GM21390 (cell line): ENCODE measurements around the gene MEGF9.

Experiments
- ATAC-seq: cut with Tn5 transposase; IDR thresholded peaks from one replicate; pipeline ENCODE4 v1.9.1; 2021; ENCODE audit not compliant: unreplicated experiment

Gene MEGF9

GRCh38 chr9:120733190-120733589 is 18.9 kb upstream of the MEGF9 start:
- ATAC-seq, result no peak

- ATAC-seq, result no peak
These were observed 16.6 kb upstream of the MEGF9 start for GRCh38 chr9:120730654-120731514.

DNA sequence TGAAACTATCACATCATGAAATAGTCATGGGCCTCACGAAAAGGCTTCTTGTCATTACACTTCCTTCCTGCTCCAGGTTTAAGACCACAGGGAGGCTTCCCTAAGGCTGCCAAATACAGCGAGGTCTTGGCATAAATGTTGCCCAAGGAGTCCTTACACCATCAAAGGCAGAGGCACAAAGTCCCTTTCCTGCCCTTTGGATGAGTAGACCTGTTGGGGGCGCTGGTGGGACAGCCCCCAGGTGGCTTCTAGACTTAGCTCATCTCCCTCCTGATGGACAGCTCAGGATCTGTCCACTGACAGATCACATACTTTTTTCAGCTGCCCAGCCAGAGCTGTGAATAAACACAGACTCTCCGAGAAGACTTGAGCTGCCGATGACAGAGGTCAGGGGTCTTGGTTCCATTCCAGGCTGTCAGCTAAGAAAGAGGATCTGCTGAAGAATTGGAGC is 15.5 kb upstream of the MEGF9 start:
- ATAC-seq, result no peak

GRCh38 chr9:120726484-120726883 is 12.2 kb upstream of the MEGF9 start:
- ATAC-seq, result no peak

DNA sequence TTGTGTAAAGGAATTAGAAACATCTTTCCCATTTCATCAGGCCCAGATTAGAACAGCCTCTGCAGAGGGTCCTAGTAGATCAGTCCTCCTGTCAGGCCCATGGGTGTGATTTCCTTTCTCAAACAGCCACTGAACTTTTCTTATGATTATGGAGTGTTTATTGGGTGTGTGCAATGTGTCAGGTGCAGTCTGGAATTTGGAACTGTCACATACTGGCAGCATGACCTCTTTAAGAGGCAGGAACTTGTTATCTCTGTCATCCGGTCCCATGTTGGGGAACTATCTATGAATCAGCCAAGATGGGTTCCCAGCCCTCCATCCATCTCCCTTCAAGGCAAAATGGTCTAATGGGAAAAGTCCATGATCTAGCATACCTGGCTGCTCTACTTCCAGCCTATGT is 11.6 kb upstream of the MEGF9 start:
- ATAC-seq, result no peak

- ATAC-seq, result no peak
These were observed 10.6 kb upstream of the MEGF9 start for GRCh38 chr9:120724757-120725400.

DNA sequence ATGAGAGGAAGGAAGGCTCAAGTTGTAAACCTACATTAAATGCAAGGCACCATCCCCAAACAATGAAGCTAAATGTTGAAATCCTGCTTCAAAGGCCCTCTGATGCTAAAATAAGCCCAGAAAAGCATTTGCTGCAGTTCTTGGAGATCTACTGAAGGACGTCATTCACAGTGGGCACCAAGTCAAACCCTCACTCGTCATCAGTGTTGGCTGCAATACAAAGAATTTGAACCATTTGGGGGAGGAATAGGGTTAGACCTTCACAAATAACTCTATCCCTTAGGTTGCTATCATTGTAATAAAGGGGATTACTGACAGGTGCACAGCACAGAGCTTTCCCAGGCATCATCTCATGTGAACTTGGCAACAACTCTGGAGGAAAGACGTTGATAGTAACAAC is 9.3 kb upstream of the MEGF9 start:
- no peak for ATAC-seq

DNA sequence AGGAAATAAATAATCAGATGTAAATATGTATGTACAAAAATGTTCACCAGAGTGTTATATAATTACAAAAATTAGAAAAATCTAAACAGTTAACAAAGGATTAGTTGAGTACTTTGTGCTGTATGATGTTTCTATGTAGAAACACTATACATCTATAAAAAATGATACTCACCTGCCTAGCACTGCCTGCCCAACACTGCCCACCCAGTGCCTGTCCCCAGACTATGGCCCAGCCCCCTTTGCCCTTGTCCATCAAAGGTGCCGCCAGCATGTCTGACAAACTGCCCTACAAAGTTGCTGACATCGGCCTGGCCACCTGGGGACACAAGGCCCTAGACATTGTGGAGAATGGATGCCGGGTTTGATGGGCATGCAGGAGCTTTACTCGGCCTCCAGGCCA is 6.1 kb upstream of the MEGF9 start:
- ATAC-seq, result no peak

DNA sequence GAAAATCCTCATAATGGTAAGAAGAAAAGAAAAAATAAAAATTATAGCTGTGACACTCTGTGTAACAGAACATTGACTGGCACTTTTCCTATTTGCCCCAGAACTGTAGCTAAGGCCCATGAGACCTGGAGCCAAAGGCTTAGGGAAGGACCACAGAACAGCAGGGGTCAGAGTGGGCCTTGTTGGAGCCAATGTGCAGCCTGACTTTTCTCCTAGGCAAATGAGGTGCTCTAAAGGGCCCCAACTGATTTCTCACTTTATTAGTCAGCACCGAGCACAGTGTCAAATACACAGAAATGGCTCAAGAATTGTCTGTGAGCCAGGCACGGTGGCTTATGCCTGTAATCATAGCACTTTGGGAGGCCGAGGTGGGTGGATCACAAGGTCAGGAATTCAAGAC is 4.0 kb upstream of the MEGF9 start:
- ATAC-seq, result no peak

DNA sequence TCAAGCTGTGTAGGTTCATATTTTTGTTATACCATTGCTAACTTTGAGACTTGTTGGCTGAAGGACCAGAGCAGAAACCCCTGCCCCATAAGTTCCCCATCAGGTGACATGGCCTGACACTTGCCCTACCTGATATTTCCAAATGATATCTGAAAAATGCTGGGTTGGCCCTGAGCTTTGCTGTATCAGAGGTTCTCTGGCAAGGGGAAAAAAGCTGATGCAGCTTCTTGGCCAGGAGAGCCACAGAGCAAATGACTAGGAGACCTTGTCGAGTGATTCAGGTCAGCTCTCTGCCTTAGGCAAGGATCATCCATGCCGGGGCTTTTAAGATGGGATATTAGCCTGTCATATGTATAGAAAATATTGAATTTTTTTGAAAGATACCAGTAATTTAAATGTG is 2.9 kb upstream of the MEGF9 start:
- no peak for ATAC-seq

GRCh38 chr9:120716483-120716882 is 2.2 kb upstream of the MEGF9 start:
- ATAC-seq, result no peak

DNA sequence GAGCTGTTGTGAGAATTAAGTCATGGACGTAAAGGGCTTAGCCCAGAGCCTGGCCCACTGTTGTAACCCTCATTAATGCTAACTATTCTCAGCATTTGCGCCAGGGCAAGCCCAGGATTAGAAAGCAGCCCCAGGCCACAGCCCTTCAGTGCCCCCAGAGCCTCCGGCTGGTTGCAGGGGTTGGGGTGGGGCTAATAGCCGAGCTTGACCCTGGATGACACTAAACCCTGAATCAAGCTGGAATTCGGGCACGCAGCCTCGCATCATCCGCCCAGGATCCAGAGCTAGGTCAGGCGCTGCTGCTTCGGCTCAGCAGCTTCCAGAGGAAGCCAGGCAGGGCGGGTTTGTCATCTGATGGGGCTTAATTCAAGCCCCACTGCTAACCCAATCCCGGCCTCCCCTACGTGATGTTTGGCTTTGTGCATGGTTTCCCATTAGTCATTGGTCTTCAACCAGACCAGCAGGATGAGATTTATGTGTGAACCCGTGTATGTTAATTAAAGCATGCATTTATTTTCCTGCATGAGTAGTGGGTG is 1.2 kb upstream of the MEGF9 start:
- no peak for ATAC-seq

GRCh38 chr9:120714846-120715388 is 647 bp upstream of the MEGF9 start:
- ATAC-seq, result peak; percentile 31

DNA sequence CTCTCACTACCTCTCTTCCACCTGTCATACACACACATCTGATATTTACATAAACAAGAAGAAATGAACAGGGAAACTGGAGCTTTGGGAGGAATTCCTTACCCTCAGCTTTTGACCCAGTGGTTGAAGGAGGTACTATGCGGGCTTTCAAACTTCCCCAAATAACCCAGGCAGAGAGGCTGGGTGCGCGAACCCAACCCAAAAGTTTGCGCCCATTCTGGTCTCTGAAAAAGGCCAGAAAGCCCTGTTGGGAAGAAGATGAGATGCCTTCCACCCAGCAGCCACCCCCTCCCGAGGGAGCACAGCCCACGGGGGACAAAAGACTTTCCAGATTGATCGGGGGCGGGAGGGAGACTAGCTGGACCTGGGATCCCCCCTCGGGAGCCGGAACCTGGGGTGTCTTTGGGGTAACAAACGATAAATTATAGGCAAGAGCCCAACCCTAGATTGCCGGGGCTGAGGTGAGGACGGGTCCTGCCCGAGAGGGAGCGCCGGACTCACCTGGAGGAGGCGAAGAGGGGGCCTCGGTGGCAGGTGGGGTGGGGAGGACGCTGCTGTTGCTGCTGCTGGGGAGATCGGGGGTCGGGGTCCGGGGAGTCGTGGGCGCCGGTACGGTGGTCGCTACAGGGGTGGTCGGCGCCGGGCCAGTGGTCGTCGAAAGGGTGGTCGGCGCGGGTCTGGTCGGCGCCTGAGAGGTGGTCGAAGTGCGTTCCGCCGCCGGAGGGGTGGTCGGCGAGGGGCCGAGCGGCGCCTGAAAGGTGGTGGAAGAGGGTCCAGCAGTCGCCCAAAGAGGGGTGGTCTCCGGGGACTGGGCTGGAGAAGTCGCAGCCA is 798 bp downstream of the MEGF9 start:
- no peak for ATAC-seq

DNA sequence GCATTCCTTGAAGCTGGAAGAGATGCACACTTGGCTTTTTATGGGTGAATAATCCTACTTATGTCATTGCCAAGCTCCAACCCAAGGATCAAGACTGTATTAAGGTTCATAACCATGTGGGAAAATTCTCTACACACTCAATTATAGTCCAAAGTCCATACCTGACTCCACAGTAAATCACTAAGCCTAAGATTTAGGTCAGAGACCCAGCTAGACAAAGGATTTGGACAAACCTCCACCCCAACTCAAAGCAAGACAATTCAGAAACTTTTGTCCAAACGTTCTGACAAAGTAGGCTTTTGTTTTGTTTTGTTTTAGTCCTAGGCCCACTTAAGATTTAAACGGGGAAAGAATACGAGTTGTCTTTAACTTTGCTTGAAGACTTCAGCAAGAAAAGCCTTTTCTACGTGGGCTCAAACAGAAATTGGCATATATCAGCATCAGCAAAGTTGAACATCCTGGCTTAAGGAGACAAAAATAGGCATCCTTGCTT is 1.7 kb downstream of the MEGF9 start:
- ATAC-seq, result no peak

GRCh38 chr9:120711841-120712538 is 2.3 kb downstream of the MEGF9 start:
- no peak for ATAC-seq

- no peak for ATAC-seq
These were observed 2.9 kb downstream of the MEGF9 start for GRCh38 chr9:120711354-120711753.

- ATAC-seq, result no peak
These were observed 3.9 kb downstream of the MEGF9 start for GRCh38 chr9:120710110-120710981.

GRCh38 chr9:120708526-120709224 is 5.6 kb downstream of the MEGF9 start:
- no peak for ATAC-seq
